Esophagus muscularis mucosa (tissue), 4 donors: ENCODE results near the gene OR1M1. TPM values are rescaled to one million over a fixed set of nuclear protein-coding genes. Genes with fewer than 3 reads are reported as not detected.

Source experiments
- DNase-seq: peaks from one replicate; pipeline ENCODE4 v3.0.0-alpha.2; 2017; ENCODE audit errors: extremely low spot score
- H3K27ac ChIP-seq, 4 donors: fragments of 200-600 bp; sonication (generic); replicated peaks in 1 of 4; 1 replicate in 3 of 4; 2 replicates in 1 of 4; pipeline ENCODE4 v1.5.1; 2016 to 2019; ENCODE audit warnings: mild to moderate bottlenecking in 1 of 4
- H3K27me3 ChIP-seq, 4 donors: fragments of 200-600 bp; sonication (generic); one replicate each; pipeline versions ENCODE4 v1.5.1 to v1.6.0; 2016 to 2019
- H3K36me3 ChIP-seq, 4 donors: fragments of 200-600 bp; sonication (generic); one replicate each; pipeline ENCODE4 v1.5.1; 2016 to 2019
- H3K4me1 ChIP-seq, 4 donors: fragments of 200-600 bp; sonication (generic); one replicate each; pipeline ENCODE4 v1.5.1; 2016 to 2019
- H3K4me3 ChIP-seq, 4 donors: fragments of 200-600 bp; sonication (generic); 1 replicate in 2 of 4; 2 replicates in 2 of 4; pipeline ENCODE4 v1.5.1; 2016 to 2019; ENCODE audit warnings: mild to moderate bottlenecking in 4 of 4, moderate library complexity in 1 of 4
- H3K9me3 ChIP-seq, 4 donors: fragments of 200-600 bp; sonication (generic); 1 replicate in 3 of 4; 2 replicates in 1 of 4; pipeline ENCODE4 v1.5.1; 2016 to 2019
- EP300 ChIP-seq: sonication (generic); formaldehyde crosslinking; IDR thresholded peaks from one replicate; pipeline ENCODE4 v1.6.1; 2017; ENCODE audit warnings: antibody characterized with exemption
- POLR2A ChIP-seq: fragments of 450-650 bp; IDR thresholded peaks from one replicate; pipeline ENCODE4 v1.6.1; 2017; ENCODE audit warnings: antibody characterized with exemption, moderate library complexity, mild to moderate bottlenecking, low read depth
- POLR2AphosphoS5 ChIP-seq, 2 donors: sonication (generic); formaldehyde crosslinking; IDR thresholded peaks; one replicate each; pipeline ENCODE4 v1.6.1; 2017; ENCODE audit warnings: antibody characterized with exemption in 2 of 2
- WGBS: methylation state at CpG from one replicate; pipeline ENCODE4 v1.1.5; 2018; 5-methylcytosine and 5-hydroxymethylcytosine counted together
- intact Hi-C: fragments of 100-400 bp; cut with DNase I; formaldehyde crosslinking; loops from one replicate; pipeline ENCODE4 v1.15.1; 2023
- total RNA-seq, 4 donors: library from RNA; depleted of rRNA; stranded (reverse); fragments of >200 nt; gene quantifications; one replicate each; pipeline versions ENCODE4 v1.1.0 to v1.2.1, GENCODE V29; 2016
- TF ChIP-seq, protein P1 (sequence below), 3 experiments: fragments of 200-600 bp in 2 of 3; fragments of 450-650 bp in 1 of 3; sonication (generic) in 2 of 3; IDR thresholded peaks; one replicate each; pipeline ENCODE4 v1.5.1; 2017 to 2019; ENCODE audit warnings: antibody characterized with exemption in 3 of 3, mild to moderate bottlenecking in 2 of 3, moderate library complexity in 1 of 3

The OR1M1 gene, protein sequence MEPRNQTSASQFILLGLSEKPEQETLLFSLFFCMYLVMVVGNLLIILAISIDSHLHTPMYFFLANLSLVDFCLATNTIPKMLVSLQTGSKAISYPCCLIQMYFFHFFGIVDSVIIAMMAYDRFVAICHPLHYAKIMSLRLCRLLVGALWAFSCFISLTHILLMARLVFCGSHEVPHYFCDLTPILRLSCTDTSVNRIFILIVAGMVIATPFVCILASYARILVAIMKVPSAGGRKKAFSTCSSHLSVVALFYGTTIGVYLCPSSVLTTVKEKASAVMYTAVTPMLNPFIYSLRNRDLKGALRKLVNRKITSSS
- total RNA-seq = not detected

DNA sequence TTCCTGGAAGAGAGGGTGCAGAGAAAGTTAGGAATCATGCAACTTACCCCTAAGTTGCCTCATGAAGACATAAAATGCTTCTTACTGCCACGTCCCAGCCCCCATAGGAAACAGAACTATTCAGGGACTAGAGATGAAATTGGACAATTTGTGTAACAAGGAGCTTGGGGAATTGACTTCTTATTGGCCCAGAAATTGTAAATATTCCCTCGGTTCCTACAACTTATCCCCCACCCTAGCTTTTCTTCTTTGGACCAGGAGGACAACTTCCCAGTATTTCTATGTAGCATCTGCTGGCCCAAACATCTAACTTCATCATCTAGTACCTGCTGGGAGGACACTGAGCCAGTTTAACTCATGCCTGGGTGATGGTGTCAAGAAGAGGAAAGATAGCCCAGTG lies at the start of gene OR1M1:
Gene OR1M1 (plus strand): TSS at position 301 of the 400 bp plus-strand sequence. CDS start 6,184 bp downstream, outside the sequence.
- TF ChIP-seq, protein P1, sequence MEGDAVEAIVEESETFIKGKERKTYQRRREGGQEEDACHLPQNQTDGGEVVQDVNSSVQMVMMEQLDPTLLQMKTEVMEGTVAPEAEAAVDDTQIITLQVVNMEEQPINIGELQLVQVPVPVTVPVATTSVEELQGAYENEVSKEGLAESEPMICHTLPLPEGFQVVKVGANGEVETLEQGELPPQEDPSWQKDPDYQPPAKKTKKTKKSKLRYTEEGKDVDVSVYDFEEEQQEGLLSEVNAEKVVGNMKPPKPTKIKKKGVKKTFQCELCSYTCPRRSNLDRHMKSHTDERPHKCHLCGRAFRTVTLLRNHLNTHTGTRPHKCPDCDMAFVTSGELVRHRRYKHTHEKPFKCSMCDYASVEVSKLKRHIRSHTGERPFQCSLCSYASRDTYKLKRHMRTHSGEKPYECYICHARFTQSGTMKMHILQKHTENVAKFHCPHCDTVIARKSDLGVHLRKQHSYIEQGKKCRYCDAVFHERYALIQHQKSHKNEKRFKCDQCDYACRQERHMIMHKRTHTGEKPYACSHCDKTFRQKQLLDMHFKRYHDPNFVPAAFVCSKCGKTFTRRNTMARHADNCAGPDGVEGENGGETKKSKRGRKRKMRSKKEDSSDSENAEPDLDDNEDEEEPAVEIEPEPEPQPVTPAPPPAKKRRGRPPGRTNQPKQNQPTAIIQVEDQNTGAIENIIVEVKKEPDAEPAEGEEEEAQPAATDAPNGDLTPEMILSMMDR (IDR thresholded peaks at IDR 0.05) = no peak
- TF ChIP-seq POLR2AphosphoS5 (IDR thresholded peaks at IDR 0.05) (no peak), EP300 (no peak), POLR2A (no peak)
- intact Hi-C loops = no loop called here
- WGBS = 45% methylated on average over 2 of the region's 2 CpGs

DNA sequence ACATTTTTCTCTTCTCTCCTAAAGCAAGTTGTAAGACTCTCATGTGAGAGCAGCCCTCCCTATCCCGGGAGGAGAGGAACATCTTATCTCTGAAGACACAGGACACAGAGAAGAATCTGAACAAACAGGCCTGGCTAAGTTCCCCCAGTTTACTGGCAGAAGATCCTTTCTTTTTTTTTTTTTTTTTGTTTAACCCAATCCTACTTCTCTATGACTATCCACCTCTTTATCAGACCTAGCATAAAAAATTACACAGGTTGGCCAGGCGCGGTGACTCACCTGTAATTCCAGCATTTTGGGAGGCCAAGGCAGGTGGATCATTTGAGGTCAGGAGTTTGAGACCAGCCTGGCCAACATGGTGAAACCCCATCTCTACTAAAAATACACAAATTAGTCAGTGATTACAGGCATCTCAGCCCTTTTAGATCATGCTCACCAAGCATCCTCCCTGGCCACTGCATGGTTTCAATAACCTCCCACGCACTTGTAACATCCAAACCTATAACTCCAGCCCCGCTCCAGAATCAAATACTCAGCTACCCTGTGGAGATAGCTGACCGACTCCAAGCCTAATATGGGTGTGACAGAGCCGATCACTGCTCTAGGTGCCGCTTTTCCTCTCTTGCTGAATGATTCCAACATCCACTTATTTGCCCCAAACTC lies 49.3 kb upstream of the OR1M1 start:
- no peak overlapping the region for H3K4me3 ChIP-seq
- DNase-seq = no peak
- H3K36me3 ChIP-seq = no peaks in the 10 kb centered on the region
- 82% methylated on average over 8 of the region's 8 CpGs for WGBS
- TF ChIP-seq POLR2AphosphoS5 (IDR thresholded peaks at IDR 0.05) = no peak
- H3K27me3 ChIP-seq = peaks cover 0 to 3% (median 0%) of the 10 kb centered on the region in 4 donors
- intact Hi-C loops = no loop called here
- no peaks in the 10 kb centered on the region for H3K4me1 ChIP-seq
- no peak overlapping the region for H3K27ac ChIP-seq
- H3K9me3 ChIP-seq = no peaks in the 10 kb centered on the region

More for the DNA sequence above, at the start of gene OR1M1:
- DNase-seq = no peak
- peaks cover 0 to 28% (median 1%) of the 10 kb centered on the region in 4 donors for H3K27me3 ChIP-seq
- H3K9me3 ChIP-seq = no peaks in the 10 kb centered on the region
- no peaks in the 10 kb centered on the region for H3K36me3 ChIP-seq
- no peak within 1 kb of the TSS for H3K4me3 ChIP-seq
- H3K4me1 ChIP-seq = no peaks in the 10 kb centered on the region
- H3K27ac ChIP-seq = no peak within 1 kb of the TSS

DNA sequence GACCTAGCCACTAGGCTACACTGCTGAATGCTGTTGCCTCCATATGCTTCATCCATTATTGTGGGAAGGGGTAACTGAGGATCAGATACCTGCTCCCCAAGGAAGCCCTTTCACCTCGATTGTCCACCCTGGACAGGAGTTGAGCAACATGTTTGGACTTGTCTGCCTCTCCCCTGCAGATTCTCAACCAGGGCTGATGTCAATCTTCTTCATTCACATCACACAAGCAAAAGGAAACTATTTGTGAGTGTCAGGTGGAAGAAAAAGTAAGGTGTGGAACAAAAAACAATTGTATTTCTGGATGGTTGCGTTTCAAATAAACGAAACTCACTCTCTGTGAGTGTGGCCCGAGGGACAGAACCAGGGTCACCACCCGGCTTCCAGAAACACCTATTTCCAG lies 47.1 kb upstream of the OR1M1 start:
- no peaks in the 10 kb centered on the region for H3K4me1 ChIP-seq
- no peaks in the 10 kb centered on the region for H3K27me3 ChIP-seq
- no peaks in the 10 kb centered on the region for H3K9me3 ChIP-seq
- H3K4me3 ChIP-seq = no peak overlapping the region
- no peaks in the 10 kb centered on the region for H3K36me3 ChIP-seq
- intact Hi-C loops = no loop called here
- TF ChIP-seq EP300 (no peak), POLR2A (no peak), POLR2AphosphoS5 (IDR thresholded peaks at IDR 0.05) (no peak)
- TF ChIP-seq, protein P1 (IDR thresholded peaks at IDR 0.05) = no peak
- no peak overlapping the region for H3K27ac ChIP-seq
- 74% methylated on average over 5 of the region's 5 CpGs for WGBS
- no peak for DNase-seq

DNA sequence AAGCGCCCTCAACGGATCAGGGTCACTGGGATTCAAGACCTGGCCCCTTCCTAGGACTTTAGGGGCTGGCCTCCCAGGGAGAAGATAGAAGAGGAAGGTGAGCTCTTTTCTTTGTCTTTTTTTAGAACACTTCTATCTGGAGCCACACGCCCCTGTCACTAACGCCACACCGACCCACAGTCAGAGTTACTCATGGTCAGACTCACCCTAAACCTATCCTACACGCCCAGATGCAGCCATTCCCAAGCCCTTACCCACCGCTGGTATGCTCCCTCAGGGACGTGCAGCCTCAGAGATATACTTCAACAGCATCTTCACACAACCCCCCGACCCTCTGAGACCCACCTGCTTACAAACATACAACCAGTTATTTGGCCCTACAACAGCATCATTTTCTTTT lies 46.7 kb upstream of the OR1M1 start:
- 76% methylated on average over 9 of the region's 9 CpGs for WGBS
- Histone ChIP-seq H3K27me3 (no peaks in the 10 kb centered on the region), H3K36me3 (no peaks in the 10 kb centered on the region), H3K27ac (no peak overlapping the region), H3K4me1 (no peaks in the 10 kb centered on the region), H3K4me3 (no peak overlapping the region), H3K9me3 (no peaks in the 10 kb centered on the region)
- intact Hi-C loops = no loop called here
- TF ChIP-seq POLR2A = no peak
- TF ChIP-seq, protein P1 (IDR thresholded peaks at IDR 0.05) = no peak
- TF ChIP-seq POLR2AphosphoS5 (IDR thresholded peaks at IDR 0.05) = no peak
- no peak for TF ChIP-seq EP300
- no peak for DNase-seq

DNA sequence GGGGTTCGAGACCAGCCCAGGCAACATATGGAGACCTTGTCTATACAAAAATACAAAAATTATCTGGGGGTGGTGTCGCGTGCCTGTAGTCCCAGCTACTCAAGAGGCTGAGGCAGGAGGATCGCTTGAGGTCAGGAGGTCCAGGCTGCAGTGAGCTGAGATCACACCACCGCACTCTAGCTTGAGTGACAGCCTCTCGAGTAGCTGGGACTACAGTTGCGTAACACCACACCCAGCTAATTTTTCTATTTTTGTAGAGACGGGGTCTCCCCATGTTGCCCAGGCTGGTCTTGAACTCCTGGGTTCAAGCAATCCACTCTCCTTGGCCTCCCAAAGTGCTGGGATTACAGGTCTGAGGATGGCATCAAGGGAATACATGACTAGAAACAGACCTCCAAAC lies 45.8 kb upstream of the OR1M1 start:
- intact Hi-C loops = no loop called here
- Histone ChIP-seq H3K36me3 (no peaks in the 10 kb centered on the region), H3K27me3 (peaks cover 0 to 4% (median 0%) of the 10 kb centered on the region in 4 donors), H3K4me3 (no peak overlapping the region), H3K9me3 (no peaks in the 10 kb centered on the region), H3K4me1 (no peaks in the 10 kb centered on the region), H3K27ac (no peak overlapping the region)
- TF ChIP-seq POLR2AphosphoS5 (IDR thresholded peaks at IDR 0.05) (no peak), EP300 (no peak)
- TF ChIP-seq, protein P1 (IDR thresholded peaks at IDR 0.05) = no peak
- DNase-seq = no peak
- 87% methylated on average over 8 of the region's 8 CpGs for WGBS
